Uterus (tissue), 4 donors: Measurements from ENCODE around the gene OR51F2. TPM values are rescaled to one million over a fixed set of nuclear protein-coding genes. Genes with fewer than 3 reads are reported as not detected.
"Not testable (repeated sequence)": the region's sequence is repeated elsewhere in the genome, so short reads cannot be mapped to it uniquely, and the experiment has no call there.

Source experiments
- DNase-seq, 2 donors: peaks; one replicate each; pipeline ENCODE4 v3.0.0-alpha.2; 2019 to 2020
- H3K27ac ChIP-seq, 2 donors: fragments of 200-600 bp; sonication (generic); 1 replicate in 1 of 2; 2 replicates in 1 of 2; pipeline ENCODE4 v1.5.1; 2016 to 2018
- H3K27me3 ChIP-seq, 2 donors: fragments of 200-600 bp; sonication (generic); one replicate each; pipeline ENCODE4 v1.5.1; 2018 to 2019; ENCODE audit warnings: control low read depth in 1 of 2
- H3K36me3 ChIP-seq, 2 donors: fragments of 200-600 bp; sonication (generic); one replicate each; pipeline ENCODE4 v1.5.1; 2019; ENCODE audit warnings: control low read depth in 1 of 2
- H3K4me1 ChIP-seq, 2 donors: fragments of 200-600 bp; sonication (generic); one replicate each; pipeline ENCODE4 v1.5.1; 2018 to 2019; ENCODE audit warnings: control low read depth in 1 of 2
- H3K4me3 ChIP-seq, 2 donors: fragments of 200-600 bp; sonication (generic); 1 replicate in 1 of 2; 2 replicates in 1 of 2; pipeline ENCODE4 v1.5.1; 2018 to 2019; ENCODE audit warnings: mild to moderate bottlenecking in 1 of 2
- H3K9me3 ChIP-seq, 2 donors: fragments of 200-600 bp; sonication (generic); one replicate each; pipeline ENCODE4 v1.5.1; 2019; ENCODE audit warnings: control low read depth in 1 of 2
- POLR2A ChIP-seq, 2 donors: fragments of 450-650 bp; IDR thresholded peaks; one replicate each; pipeline ENCODE4 v1.6.1; 2016; ENCODE audit warnings: antibody characterized with exemption in 2 of 2, mild to moderate bottlenecking in 1 of 2, moderate library complexity in 1 of 2
- intact Hi-C: fragments of 100-400 bp; cut with DNase I; formaldehyde crosslinking; loops from one replicate; pipeline ENCODE4 v1.15.1; 2023; ENCODE audit warnings: low total_unique reads
- total RNA-seq, 4 donors: library from RNA; depleted of rRNA in 3 of 4; stranded (reverse); fragments of >200 nt in 3 of 4; gene quantifications; one replicate each; pipeline versions ENCODE4 v1.1.0 to v1.2.4, GENCODE V29; 2014 to 2023
- TF ChIP-seq, protein P1 (sequence below), 4 experiments: fragments of 200-600 bp in 2 of 4; fragments of 450-650 bp in 2 of 4; sonication (generic) in 2 of 4; IDR thresholded peaks; one replicate each; pipeline ENCODE4 v1.5.1; 2016 to 2019; ENCODE audit warnings: antibody characterized with exemption in 4 of 4, mild to moderate bottlenecking in 2 of 4, moderate library complexity in 1 of 4
- donor health status: DM: yes; HTN: yes; CAD: no.

OR51F2 gene
- total RNA-seq, 4 donors from 2014 or later: not detected

DNA sequence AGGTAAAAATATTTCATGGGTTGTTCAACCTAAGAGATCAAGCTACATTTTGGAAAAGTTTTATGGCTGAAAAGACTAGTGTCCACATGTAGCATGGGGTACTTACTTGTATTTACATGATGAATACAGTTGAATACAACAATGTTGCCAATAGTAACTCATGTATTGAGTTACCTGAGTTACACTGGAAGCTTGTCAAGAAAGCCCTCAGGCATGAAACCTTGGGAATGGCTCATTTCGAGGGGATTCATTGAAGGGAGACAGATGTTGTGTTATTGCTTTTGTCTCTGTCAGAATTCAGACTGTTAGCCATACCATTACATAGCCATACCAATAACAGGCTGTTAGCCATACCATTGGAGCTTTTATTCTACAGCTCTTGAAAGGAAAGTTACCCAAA lies 9.2 kb downstream of the OR51F2 start:
- DNase-seq: no peak
- no peak overlapping the region for H3K4me3 ChIP-seq
- no peaks in the 10 kb centered on the region for H3K36me3 ChIP-seq
- no peaks in the 10 kb centered on the region for H3K27me3 ChIP-seq
- H3K27ac ChIP-seq: no peak overlapping the region
- H3K4me1 ChIP-seq: no peaks in the 10 kb centered on the region
- TF ChIP-seq, protein P1, sequence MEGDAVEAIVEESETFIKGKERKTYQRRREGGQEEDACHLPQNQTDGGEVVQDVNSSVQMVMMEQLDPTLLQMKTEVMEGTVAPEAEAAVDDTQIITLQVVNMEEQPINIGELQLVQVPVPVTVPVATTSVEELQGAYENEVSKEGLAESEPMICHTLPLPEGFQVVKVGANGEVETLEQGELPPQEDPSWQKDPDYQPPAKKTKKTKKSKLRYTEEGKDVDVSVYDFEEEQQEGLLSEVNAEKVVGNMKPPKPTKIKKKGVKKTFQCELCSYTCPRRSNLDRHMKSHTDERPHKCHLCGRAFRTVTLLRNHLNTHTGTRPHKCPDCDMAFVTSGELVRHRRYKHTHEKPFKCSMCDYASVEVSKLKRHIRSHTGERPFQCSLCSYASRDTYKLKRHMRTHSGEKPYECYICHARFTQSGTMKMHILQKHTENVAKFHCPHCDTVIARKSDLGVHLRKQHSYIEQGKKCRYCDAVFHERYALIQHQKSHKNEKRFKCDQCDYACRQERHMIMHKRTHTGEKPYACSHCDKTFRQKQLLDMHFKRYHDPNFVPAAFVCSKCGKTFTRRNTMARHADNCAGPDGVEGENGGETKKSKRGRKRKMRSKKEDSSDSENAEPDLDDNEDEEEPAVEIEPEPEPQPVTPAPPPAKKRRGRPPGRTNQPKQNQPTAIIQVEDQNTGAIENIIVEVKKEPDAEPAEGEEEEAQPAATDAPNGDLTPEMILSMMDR (IDR thresholded peaks at IDR 0.05): no peak
- TF ChIP-seq POLR2A (IDR thresholded peaks at IDR 0.05): no peak
- intact Hi-C loops: no loop called here
- no peaks in the 10 kb centered on the region for H3K9me3 ChIP-seq

DNA sequence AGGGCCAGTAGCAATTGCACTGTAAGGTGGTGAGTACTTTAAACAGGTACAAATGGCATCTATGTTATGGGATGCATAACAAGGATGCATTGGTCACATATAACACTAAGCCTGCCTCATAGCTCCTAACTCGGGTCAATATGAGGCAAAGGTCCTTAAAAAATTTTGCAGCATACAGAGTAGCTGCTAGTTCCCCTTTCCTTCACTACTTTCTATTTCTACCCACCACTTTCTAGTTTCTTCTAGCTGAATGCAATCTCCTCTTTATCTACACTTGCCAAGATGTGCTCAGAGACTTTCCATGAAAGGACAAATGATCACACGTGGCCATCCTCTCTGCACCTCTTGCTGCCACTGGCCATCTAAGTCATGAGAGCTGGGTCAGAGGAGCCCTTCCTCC lies 9.8 kb downstream of the OR51F2 start:
- no peaks in the 10 kb centered on the region for H3K9me3 ChIP-seq

GRCh38 chr11:4839851-4840549 lies 18.9 kb downstream of the OR51F2 start:
- no peak overlapping the region for H3K27ac ChIP-seq
- H3K4me1 ChIP-seq: no peaks in the 10 kb centered on the region
- H3K4me3 ChIP-seq: no peak overlapping the region
- DNase-seq: no peak
- H3K27me3 ChIP-seq: no peaks in the 10 kb centered on the region
- TF ChIP-seq, protein P1 (IDR thresholded peaks at IDR 0.05): no peak
- TF ChIP-seq POLR2A (IDR thresholded peaks at IDR 0.05): no peak
- intact Hi-C loops: no loop called here
- H3K9me3 ChIP-seq: no peaks in the 10 kb centered on the region
- H3K36me3 ChIP-seq: no peaks in the 10 kb centered on the region

More for the DNA sequence above, 9.8 kb downstream of the OR51F2 start:
- no peak for DNase-seq
- Histone ChIP-seq H3K4me3 (no peak overlapping the region), H3K36me3 (no peaks in the 10 kb centered on the region), H3K4me1 (no peaks in the 10 kb centered on the region), H3K27ac (no peak overlapping the region), H3K27me3 (no peaks in the 10 kb centered on the region)
- intact Hi-C loops: no loop called here
- TF ChIP-seq POLR2A (IDR thresholded peaks at IDR 0.05): no peak
- TF ChIP-seq, protein P1 (IDR thresholded peaks at IDR 0.05): no peak

DNA sequence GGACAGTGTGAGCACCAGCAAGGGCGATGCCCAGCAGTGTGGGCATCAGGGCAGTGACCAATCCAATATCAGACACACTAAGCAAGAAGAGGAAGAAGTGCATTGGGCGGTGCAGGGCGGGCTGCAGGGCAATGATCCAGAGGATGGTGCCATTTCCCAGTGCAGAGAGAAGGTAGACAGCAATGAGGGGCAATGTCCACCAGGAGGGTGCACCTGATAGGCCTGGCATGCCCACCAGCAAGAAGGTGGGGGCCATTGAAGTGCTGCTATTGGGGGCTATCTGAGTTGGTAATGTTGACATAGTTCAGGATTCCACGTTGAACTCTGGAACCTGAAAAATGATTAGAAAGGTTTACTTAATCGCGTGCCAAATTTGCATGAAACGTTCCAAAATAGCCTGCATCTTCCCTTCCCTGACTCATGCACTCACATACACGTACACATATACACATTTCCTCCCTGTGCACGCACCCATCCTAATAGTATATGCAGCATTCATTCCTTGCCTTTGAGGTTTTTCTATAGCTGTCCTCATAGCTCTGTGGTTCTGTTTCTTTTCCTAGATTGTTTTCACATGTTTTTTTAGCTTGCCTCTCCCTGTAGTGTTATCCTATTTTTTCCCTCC lies 27.9 kb downstream of the OR51F2 start, which contains the start of gene OR51S1:
Gene OR51S1, minus strand, starts transcription at position 301 of the 625 bp plus-strand sequence. Its CDS starts 0 bp downstream, at position 301.
- H3K4me3 ChIP-seq: no peak within 1 kb of the TSS
- no peak for TF ChIP-seq POLR2A (IDR thresholded peaks at IDR 0.05)
- TF ChIP-seq, protein P1 (IDR thresholded peaks at IDR 0.05): no peak
- H3K27ac ChIP-seq: no peak within 1 kb of the TSS
- H3K9me3 ChIP-seq: no peaks in the 10 kb centered on the region
- no peaks in the 10 kb centered on the region for H3K27me3 ChIP-seq
- H3K36me3 ChIP-seq: no peaks in the 10 kb centered on the region
- no peaks in the 10 kb centered on the region for H3K4me1 ChIP-seq
- intact Hi-C loops: no loop called here
- no peak for DNase-seq

GRCh38 chr11:4851033-4851432 lies 29.9 kb downstream of the OR51F2 start:
- Histone ChIP-seq H3K4me1 (no peaks in the 10 kb centered on the region), H3K9me3 (no peaks in the 10 kb centered on the region), H3K36me3 (no peaks in the 10 kb centered on the region), H3K27me3 (no peaks in the 10 kb centered on the region), H3K4me3 (no peak overlapping the region), H3K27ac (no peak overlapping the region)
- no peak for DNase-seq
- TF ChIP-seq, protein P1 (IDR thresholded peaks at IDR 0.05): no peak
- no peak for TF ChIP-seq POLR2A (IDR thresholded peaks at IDR 0.05)
- intact Hi-C loops: no loop called here

DNA sequence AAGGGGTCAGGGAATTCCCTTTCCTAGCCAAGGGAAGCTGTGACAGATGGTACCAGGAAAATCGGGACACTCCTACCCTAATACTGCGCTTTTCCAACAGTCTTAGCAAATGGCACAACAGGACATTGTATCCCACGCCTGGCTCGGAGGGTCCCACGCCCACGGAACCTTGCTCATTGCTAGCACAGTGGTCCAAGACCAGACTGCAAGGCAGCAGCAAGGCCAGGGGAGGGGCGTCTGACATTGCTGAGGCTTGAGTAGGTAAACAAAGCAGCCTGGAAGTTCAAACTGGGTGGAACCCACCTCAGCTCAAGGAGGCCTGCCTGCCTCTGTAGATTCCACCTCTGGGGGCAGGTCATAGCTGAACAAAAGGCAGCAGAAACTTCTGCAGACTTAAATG lies 33.2 kb downstream of the OR51F2 start:
- H3K27me3 ChIP-seq, H3K4me1 ChIP-seq, intact Hi-C loops, H3K27ac ChIP-seq, H3K36me3 ChIP-seq, H3K9me3 ChIP-seq, DNase-seq, H3K4me3 ChIP-seq: not testable (repeated sequence)
